GM08714 (cell line): ENCODE results near the gene HSD11B1.

Source experiments
- H3K4me3 ChIP-seq: fragments of 200-500 bp; sonication (Bioruptor generic); 2 replicates; pipeline ENCODE4 v1.5.1; 2014; ENCODE audit warnings: mild to moderate bottlenecking, low read length, inconsistent platforms
- ZNF274 ChIP-seq: IDR thresholded peaks from 2 replicates; pipeline ENCODE4 v1.6.1; 2012; ENCODE audit warnings: mild to moderate bottlenecking, low read depth, low read length

The HSD11B1 gene

DNA sequence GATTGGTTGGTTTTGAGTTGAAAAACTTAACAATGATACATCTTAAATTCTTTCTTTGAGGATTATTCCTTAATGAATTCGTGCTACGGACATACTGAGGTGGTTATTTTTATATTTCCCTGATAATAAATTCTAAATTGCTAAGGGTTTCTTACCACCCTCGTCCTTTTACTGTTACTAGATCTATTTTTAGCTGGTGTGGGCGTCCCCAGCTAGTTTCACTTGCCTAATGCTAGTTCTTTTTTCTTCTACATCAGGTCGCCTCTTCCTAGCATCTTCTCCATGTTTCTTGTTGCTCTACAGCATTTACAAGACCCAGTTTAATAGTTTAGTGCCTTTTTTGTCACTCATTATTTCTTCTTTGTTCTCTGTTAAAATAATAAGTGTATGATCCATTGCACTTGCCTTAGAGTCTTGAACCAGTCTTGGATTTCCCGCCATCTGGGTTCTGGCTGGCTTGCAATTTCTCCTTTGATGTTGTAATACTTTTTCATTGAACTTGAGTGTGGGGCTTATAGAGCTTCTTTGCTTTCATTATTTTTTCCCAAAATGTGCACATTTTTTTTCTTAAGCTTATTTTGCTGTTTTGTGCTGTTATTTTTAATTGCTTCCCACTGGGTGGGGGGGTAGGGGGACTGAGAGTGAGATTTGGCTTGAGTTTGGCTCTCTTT lies 677 bp upstream of the HSD11B1 start:
- no peak overlapping the region; the same call in 1 of the 2 replicates for H3K4me3 ChIP-seq
- TF ChIP-seq ZNF274, result no peak

DNA sequence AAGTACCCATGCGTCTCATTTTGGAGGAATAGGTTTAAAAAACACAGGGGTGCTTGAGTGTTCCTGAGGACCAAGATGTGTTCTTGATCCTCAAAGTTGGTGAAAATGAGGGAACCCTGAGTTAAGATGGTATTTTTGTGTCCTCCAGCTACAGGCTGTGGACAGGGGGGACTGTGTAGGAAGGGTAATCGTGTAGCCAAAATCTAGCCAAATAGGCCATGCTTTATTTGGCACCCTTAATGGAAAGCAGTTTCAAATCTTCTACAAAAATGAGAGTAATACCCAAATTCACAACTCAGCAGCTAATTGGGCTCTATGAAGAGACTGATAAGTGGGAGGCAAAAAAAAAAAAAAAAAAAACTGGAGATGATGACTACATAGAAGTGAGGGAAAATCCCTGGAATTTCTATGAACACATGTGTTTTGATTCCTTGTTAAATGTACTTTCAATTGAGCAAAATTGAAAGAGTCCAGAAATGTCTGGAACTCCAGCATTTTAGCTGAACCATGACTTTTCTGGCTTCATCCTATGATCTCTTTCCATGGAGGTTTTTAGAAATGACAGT lies 470 bp downstream of the HSD11B1 start:
- H3K4me3 ChIP-seq, result no peak overlapping the region
- no peak for TF ChIP-seq ZNF274

DNA sequence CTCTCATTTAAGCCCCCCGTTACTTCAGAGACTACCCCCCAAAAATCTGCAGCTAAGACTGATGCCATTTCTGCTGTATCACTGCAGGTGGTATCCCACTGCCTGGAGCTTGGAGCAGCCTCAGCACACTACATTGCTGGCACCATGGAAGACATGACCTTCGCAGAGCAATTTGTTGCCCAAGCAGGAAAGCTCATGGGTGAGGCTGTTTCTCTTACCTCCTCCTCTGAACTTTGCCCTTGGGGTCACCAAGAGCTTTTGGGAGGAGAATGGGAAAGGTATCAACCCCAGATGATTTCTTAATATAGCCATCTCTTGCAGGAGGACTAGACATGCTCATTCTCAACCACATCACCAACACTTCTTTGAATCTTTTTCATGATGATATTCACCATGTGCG lies 2.0 kb downstream of the HSD11B1 start:
- TF ChIP-seq ZNF274, result no peak
- H3K4me3 ChIP-seq, result no peak overlapping the region

DNA sequence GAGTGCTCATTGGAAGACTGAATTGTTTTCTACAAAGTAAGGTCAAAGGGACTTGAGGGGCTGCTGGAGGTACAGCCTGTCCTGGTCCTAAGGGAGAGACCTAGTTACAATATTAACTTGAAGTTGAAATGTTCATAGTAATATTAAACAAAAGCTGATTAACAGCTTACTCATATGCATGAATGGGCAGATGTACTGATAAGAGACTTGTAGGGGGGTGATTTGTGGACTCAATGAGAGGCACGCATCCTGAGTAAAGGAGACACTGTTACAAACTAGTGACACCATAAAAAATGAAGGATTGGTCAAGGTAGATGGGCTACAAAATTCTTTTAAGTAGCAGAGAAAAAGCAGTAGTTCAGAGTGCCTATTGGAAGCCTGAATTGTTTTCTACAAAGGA lies 2.7 kb downstream of the HSD11B1 start:
- no peak overlapping the region for H3K4me3 ChIP-seq
- TF ChIP-seq ZNF274, result no peak

DNA sequence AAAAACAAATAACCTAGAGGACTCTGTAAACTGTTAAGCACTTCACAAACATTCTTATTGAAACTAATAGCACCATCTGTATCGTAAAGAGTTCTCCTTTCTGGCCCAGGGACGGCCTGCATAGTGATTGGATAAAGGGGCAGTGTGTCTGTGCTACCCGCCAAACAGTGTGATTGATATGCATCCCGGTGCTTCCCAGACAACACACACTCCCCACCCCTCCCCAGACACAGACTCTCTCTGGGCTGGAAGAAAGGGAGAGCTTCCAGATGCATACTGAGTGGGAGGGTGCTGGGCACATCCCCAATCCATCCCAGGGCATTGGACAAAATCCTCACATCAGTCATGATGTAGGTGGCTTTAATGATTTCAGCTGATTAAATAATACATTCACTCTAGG lies 3.7 kb downstream of the HSD11B1 start:
- no peak for TF ChIP-seq ZNF274
- H3K4me3 ChIP-seq, result no peak overlapping the region

DNA sequence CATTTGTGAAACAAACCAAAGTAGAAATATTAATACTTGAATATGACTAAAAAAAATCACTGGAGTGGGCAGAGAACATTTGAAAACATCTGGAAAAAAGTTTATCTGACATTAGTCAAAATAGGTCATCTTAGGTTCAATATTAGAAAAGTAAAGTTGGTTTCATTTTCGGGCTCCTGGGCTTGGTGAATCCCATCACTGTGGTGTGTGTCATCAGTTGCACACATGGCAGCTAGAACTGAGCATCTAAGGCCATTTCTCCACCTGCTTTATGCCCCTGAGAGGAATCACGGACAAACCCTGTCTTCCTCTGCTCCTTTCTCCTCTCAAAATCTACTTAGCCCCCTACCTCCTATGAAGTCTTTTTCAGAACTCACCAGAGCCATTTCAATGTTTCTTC lies 5.4 kb downstream of the HSD11B1 start:
- TF ChIP-seq ZNF274, result no peak
- H3K4me3 ChIP-seq, result no peak overlapping the region

DNA sequence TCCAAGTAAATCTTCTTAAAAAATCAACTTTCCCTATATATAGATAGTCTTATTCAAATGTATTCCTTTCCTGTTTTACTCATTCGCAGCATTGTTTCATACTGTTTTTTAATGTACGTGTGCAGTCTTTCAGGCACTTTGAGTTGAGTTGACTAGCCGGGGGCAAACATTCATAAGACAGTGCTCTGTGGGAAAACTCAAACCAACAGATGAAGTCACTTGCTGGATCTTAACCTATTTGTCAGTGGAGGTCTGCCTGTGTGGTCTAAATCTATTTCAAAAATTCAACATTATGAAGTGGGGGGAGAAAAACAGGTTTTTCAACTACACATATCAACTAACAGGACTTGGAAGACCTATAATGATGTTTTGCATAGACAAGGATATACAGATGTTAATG lies 6.2 kb downstream of the HSD11B1 start:
- TF ChIP-seq ZNF274, result no peak

DNA sequence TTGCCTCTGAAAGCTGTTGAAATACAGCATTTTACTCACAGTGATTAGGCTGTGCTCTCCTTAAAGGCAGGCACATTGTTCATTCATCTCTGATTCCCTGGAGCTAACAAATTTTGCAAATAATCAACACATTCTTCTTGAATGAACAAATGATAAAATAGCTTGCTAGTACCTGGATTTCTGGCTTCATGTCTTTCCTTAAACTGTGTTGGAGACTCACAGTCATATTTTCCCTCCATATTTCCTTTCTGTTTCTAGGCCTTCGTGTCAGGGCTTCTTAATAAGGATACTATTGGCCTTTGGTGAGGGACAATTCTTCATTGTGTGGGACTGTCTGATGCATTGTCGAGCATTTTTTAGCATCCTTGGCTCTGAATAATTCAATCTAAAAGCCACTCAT lies 9.7 kb downstream of the HSD11B1 start:
- TF ChIP-seq ZNF274, result no peak
- H3K4me3 ChIP-seq, result no peak overlapping the region

More for the DNA sequence above, 6.2 kb downstream of the HSD11B1 start:
- H3K4me3 ChIP-seq, result no peak overlapping the region

DNA sequence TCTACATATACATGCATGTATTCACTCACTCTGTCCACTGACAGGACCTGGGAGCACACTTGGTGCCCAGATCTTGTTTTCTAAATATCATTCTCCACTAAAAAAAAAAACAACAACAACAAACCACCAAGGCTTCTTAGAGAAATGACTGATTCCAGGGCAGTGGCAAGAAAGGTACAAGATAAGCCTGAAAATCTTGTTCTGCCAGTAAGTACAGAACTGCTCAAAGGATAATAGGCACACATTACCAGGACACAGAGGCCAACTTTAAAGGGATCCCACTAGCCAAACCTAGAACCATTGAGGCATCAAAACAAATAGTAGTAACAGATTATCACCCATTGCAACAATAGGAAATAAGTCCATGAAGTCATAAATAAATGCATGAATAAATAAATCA lies 10.7 kb downstream of the HSD11B1 start:
- no peak overlapping the region for H3K4me3 ChIP-seq
- no peak for TF ChIP-seq ZNF274

DNA sequence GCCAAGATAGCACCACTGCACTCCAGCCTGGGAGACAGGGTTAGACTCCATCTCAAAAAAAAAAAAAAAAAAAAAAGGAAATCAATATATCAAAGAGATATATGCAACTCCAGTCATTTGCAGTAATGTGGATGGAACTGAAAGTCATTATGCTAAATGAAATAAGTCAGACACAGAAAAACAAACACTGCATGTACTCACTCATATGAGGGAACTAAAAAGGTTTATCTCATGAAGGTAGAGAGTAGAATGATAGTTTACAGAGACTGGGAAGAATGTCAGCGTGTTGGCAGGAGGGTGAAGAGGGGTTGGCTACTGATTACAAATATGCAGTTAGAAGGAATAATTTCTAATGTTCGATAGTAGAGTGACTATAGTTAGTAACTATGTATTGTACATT lies 13.2 kb downstream of the HSD11B1 start:
- no peak overlapping the region for H3K4me3 ChIP-seq
- no peak for TF ChIP-seq ZNF274

DNA sequence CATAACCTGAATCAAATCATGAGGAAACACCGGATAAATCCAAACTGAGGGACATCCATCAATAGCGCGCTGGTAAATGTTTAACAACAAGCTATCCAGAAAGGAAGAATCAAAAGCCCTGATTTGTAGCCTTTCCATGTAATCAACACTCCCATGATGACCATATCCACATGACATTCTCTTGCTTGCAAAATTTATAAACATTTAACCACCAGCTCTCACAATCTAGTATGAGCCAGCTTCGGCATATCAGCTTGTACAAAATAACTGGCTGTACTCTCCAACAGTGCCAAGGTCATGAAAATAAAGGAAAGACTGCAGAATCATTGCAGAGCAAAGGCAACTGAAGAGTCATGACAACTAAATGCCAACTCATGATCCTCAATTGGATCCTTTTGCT lies 15.7 kb downstream of the HSD11B1 start:
- H3K4me3 ChIP-seq, result no peak overlapping the region
- TF ChIP-seq ZNF274, result no peak

DNA sequence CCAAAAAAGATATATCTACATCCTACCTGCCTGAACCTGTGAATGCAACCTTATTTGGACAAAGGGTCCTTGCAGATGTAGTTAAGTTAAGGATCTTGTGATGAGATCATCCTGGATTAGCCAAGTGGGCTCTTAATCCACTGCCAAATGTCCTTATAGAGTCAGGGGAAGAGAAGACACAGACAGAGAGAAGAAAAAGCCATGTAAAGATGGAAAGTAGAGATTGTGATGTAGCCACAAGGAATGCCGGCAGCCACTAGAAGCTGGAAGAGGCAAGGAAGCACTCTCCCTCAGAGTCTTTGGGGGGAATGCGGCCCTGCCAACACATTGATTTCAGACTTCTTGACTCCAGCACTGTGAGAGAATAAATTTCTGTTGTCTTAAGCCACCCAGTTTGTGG lies 16.2 kb downstream of the HSD11B1 start:
- H3K4me3 ChIP-seq, result no peak overlapping the region
- no peak for TF ChIP-seq ZNF274

DNA sequence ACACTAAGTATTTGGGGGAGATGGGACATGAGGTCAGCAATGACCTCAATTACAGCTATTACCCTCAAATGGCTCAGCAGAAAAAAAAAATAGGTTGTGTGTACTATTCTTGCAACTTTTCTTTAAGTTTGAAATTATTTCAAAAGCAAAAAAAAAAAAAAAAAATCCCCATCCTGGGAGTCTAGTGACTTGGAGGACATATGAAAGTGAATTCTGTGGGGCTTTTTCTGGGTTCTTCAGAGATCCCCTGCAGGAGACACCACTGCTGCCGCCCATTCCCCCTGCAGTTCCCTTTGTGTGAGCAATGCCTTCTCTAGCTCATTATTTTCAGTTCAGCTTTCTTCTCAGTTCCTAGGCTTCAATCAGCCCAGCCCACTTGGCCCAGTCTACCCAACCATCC lies 16.7 kb downstream of the HSD11B1 start:
- TF ChIP-seq ZNF274, result no peak
- no peak overlapping the region for H3K4me3 ChIP-seq

DNA sequence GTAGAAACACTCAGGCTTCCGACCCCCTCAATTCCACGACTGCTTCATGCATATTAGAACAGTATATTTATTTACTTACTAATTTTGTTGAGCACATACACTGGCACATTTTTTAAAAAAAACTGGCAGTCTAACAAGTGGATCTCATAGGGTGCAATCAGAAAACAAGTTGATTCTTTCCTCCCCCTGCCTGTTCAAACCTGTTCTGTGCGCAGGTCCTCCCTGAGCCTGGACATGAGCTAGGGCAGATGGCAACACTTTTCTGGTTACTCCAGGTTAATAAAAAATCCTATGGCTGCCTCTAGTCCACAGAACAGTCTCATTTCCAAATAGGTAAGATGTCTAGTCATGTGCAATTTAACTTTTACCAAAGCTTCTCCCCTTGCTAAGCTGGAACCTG lies 18.6 kb downstream of the HSD11B1 start:
- TF ChIP-seq ZNF274, result no peak
- H3K4me3 ChIP-seq, result no peak overlapping the region

DNA sequence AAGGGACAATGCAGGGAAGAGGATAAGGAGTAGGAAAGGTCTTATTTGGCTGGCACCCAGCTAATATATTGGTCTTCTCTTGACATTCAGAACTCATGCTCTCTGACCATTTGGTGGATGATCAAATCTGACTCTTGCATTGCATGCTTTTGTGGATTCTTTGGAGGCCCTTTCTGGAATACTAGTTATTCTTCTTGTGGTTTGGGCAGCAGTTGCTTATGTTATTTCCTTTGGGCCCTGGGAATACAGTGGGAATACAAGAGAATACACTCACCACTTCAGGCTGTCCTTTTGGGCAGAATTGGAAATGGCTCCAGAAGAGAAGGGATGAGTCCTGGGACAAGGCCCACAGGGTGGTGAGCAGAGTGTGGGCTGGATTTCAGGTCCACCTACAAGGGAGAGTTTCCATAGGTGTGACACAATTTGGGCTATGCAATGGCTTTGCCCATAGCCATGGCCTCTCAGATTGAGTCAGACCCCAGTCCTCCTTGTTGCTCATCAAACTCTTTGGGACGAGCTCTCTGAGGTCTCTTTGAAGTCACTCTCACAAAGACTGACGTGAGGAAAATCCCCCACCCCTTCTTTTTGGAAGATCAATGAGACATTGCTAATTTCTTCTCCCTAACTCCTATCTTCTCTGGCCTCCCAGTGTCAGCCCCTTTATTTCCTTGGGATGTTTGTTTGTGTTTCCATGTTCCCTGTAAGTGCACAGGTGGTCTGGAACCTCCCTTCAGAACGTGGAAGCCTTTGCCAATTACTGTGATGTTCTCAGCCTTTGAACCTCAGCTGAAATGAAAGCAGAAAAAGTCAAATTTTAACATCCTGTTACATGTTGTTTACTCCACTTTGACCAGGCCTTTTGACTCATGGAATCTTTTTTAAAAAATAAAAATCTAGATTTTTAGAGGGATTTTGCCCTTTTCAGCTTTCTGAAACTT lies 19.4 kb downstream of the HSD11B1 start:
- no peak overlapping the region for H3K4me3 ChIP-seq
- no peak for TF ChIP-seq ZNF274
